Measurements from ENCODE around the gene PDXK.

The PDXK gene

DNA sequence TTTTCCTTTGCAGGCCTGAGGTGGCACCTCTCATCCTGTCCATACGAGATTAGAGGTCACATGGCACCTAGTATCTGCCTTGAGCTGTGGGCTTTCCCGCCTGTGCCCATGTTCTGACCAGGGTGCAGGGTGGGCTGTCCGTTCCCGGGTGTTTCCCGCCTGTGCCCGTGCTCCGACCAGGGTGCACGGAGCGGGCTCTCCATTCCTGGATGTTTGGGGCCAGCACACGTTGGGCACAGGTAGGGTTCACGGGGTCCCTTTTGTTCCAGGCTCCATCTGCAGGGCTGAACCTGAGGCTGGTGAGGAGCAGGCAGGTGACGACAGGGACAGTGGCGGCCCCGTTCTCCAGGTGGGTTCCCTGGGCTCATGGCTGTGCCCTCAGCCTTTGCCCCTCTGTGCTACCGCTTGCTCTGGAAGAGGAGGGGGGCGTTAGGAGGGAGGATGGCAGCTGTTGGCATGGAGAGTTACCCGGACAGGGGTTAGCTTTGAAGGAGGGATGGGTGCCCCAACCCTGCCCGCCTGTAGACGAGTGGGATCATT lies 80.4 kb downstream of the PDXK start:
- Histone ChIP-seq H3K9me3 (ENCODE audit: control insufficient read depth, low read length) (no peaks in the 10 kb centered on the region), H3K79me2 (no peaks in the 10 kb centered on the region), H2AFZ (no peak overlapping the region), H3K4me3 (ENCODE audit: low read depth, low read length) (no peak overlapping the region), H3K36me3 (ENCODE audit: control insufficient read depth, insufficient read depth, low read length) (no peaks in the 10 kb centered on the region), H3K4me1 (no peaks in the 10 kb centered on the region), H3K27ac (no peak overlapping the region), H3K27me3 (ENCODE audit: control insufficient read depth, insufficient read depth, low read length) (no peaks in the 10 kb centered on the region), H3K9ac (no peak overlapping the region), H3K4me2 (ENCODE audit: low read length) (no peak overlapping the region)
- TF ChIP-seq, protein P1, sequence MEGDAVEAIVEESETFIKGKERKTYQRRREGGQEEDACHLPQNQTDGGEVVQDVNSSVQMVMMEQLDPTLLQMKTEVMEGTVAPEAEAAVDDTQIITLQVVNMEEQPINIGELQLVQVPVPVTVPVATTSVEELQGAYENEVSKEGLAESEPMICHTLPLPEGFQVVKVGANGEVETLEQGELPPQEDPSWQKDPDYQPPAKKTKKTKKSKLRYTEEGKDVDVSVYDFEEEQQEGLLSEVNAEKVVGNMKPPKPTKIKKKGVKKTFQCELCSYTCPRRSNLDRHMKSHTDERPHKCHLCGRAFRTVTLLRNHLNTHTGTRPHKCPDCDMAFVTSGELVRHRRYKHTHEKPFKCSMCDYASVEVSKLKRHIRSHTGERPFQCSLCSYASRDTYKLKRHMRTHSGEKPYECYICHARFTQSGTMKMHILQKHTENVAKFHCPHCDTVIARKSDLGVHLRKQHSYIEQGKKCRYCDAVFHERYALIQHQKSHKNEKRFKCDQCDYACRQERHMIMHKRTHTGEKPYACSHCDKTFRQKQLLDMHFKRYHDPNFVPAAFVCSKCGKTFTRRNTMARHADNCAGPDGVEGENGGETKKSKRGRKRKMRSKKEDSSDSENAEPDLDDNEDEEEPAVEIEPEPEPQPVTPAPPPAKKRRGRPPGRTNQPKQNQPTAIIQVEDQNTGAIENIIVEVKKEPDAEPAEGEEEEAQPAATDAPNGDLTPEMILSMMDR (IDR thresholded peaks at IDR 0.05): no peak

DNA sequence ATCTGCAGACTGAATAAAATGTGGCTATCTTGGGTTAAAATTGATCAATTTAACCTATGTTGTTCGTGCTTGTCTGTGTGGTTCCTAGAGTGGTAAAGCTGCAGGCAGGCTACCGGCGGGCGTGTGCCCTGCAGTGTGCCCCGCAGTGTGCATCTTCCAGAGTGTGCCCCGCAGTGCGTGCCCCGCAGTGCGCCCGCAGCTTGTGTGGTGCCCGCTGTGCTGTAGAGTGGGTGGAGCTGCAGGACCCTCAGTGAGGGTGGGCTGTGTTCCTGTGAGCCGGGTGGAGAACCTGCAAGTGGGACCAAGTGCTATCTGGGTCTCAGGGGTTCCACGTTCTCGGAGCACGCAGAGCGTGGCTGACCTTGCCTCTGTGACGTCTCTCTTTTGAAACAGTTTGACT lies 81.2 kb downstream of the PDXK start:
- no peak overlapping the region for H3K9ac ChIP-seq
- H3K4me1 ChIP-seq: no peaks in the 10 kb centered on the region
- H3K4me2 ChIP-seq (ENCODE audit: low read length): no peak overlapping the region
- H3K27me3 ChIP-seq (ENCODE audit: control insufficient read depth, insufficient read depth, low read length): no peaks in the 10 kb centered on the region
- TF ChIP-seq, protein P1 (IDR thresholded peaks at IDR 0.05): no peak
- H3K79me2 ChIP-seq: no peaks in the 10 kb centered on the region
- H3K36me3 ChIP-seq (ENCODE audit: control insufficient read depth, insufficient read depth, low read length): no peaks in the 10 kb centered on the region
- H3K27ac ChIP-seq: no peak overlapping the region
- no peaks in the 10 kb centered on the region for H3K9me3 ChIP-seq (ENCODE audit: control insufficient read depth, low read length)
- H2AFZ ChIP-seq: no peak overlapping the region
- no peak overlapping the region for H3K4me3 ChIP-seq (ENCODE audit: low read depth, low read length)

DNA sequence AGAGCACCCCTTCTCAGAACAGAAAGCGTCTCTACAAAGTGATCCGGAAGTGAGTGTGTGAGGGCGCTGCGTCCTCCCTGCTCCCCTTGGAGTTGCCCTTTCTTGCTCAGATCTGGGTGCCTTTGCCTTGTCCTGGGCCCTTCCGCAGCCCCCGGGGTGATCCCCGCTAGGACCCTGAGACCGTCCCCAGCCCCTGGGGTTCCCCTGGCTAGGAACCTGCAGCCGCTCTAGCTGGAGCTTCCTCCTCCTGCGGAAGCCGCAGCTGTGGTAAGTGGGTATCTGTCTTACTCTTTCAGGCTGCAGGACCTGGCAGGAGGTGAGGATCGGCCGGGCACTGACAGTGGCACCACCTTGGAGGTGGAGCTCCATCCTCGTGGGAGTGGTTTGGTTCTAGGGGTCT lies 81.6 kb downstream of the PDXK start:
- Histone ChIP-seq H3K27me3 (ENCODE audit: control insufficient read depth, insufficient read depth, low read length) (no peaks in the 10 kb centered on the region), H2AFZ (no peak overlapping the region), H3K9me3 (ENCODE audit: control insufficient read depth, low read length) (no peaks in the 10 kb centered on the region), H3K4me2 (ENCODE audit: low read length) (no peak overlapping the region), H3K27ac (no peak overlapping the region), H3K36me3 (ENCODE audit: control insufficient read depth, insufficient read depth, low read length) (no peaks in the 10 kb centered on the region), H3K9ac (no peak overlapping the region), H3K4me3 (ENCODE audit: low read depth, low read length) (no peak overlapping the region), H3K79me2 (no peaks in the 10 kb centered on the region), H3K4me1 (no peaks in the 10 kb centered on the region)
- TF ChIP-seq, protein P1 (IDR thresholded peaks at IDR 0.05): no peak

DNA sequence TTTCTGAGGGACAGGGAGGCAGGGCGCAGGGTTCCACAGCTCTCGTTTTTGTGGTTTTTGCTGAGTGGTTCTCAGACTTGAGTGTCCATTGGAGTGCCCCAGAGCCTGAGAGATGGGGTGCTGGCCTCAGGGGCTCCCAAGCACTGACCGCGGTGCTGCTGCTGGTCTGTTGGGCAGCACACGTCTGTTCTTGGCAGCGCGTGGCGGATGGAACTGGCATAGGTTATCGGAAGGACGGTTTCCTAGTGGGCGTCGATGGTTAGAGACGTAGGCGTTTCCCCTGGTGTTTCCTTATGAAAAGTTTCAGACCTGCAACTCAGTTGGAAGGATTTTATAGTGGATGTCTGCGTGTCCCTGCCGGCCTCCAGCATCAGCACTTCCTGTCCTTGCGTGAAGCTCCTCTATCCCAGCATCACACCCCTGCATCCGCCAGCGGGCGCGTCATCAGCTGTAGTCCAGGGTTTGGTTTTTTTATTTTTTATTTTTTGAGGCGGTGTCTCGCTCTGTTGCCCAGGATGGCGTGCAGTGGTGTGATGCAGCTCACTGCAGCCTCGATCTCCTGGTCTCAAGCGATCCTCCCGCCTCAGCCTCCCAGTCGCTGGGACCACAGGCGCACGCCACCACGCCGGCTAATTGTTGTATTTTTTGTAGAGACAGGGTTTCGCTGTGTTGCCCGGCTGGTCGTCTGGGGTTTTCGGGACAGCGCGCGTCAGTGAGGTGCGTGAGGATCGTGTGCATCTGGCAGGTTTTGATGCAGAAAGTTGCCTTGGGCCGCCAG lies 82.3 kb downstream of the PDXK start:
- no peaks in the 10 kb centered on the region for H3K79me2 ChIP-seq
- no peak overlapping the region for H2AFZ ChIP-seq
- H3K9me3 ChIP-seq (ENCODE audit: control insufficient read depth, low read length): no peaks in the 10 kb centered on the region
- H3K4me1 ChIP-seq: no peaks in the 10 kb centered on the region
- TF ChIP-seq, protein P1 (IDR thresholded peaks at IDR 0.05): no peak
- H3K4me3 ChIP-seq (ENCODE audit: low read depth, low read length): no peak overlapping the region
- H3K36me3 ChIP-seq (ENCODE audit: control insufficient read depth, insufficient read depth, low read length): no peaks in the 10 kb centered on the region
- no peaks in the 10 kb centered on the region for H3K27me3 ChIP-seq (ENCODE audit: control insufficient read depth, insufficient read depth, low read length)
- H3K4me2 ChIP-seq (ENCODE audit: low read length): no peak overlapping the region
- no peak overlapping the region for H3K27ac ChIP-seq
- H3K9ac ChIP-seq: no peak overlapping the region

All from parathyroid adenoma (tissue), 2 donors.